ENCODE results near the gene KIAA1586.

The KIAA1586 gene

GRCh38 chr6:57026001-57026400 is 20.5 kb upstream of the KIAA1586 start:
- no peak for TF ChIP-seq CTCF (conservative IDR thresholded peaks at IDR 0.05; ENCODE audit: low read depth)
- CTCF ChIA-PET, result interaction anchor here (0.7 kb wide), 1 partner anchor 121 kb away, joined by 3 read pairs; no protein-coding TSS in a partner anchor
- POLR2A ChIA-PET (ENCODE audit: low non-redundant PET), result no interaction called here
- DNase-seq (ENCODE audit: low spot score), result no peak
- no peak overlapping the region for H3K27ac ChIP-seq

GRCh38 chr6:57027301-57027700 is 19.2 kb upstream of the KIAA1586 start:
- no peak for TF ChIP-seq CTCF (conservative IDR thresholded peaks at IDR 0.05; ENCODE audit: low read depth)

GRCh38 chr6:57029213-57029612 is 17.3 kb upstream of the KIAA1586 start:
- ChIA-PET POLR2A (ENCODE audit: low non-redundant PET) (no interaction called here), CTCF (interaction anchor here (0.9 kb wide), 1 partner anchor 595 kb away, joined by 4 read pairs; no protein-coding TSS in a partner anchor)
- no peak for DNase-seq (ENCODE audit: low spot score)
- TF ChIP-seq CTCF (conservative IDR thresholded peaks at IDR 0.05; ENCODE audit: low read depth), result no peak
- no peak overlapping the region for H3K27ac ChIP-seq

More at GRCh38 chr6:57027301-57027700, 19.2 kb upstream of the KIAA1586 start:
- ChIA-PET CTCF (interaction anchor here (0.7 kb wide), 1 partner anchor 240 kb away, joined by 3 read pairs; no protein-coding TSS in a partner anchor), POLR2A (ENCODE audit: low non-redundant PET) (no interaction called here)
- no peak for DNase-seq (ENCODE audit: low spot score)
- no peak overlapping the region for H3K27ac ChIP-seq

- ChIA-PET CTCF (no interaction called here), POLR2A (ENCODE audit: low non-redundant PET) (no interaction called here)
- no peak for DNase-seq (ENCODE audit: low spot score)
Measured at GRCh38 chr6:57033228-57033627, 13.3 kb upstream of the KIAA1586 start.

GRCh38 chr6:57035549-57035948 is 10.9 kb upstream of the KIAA1586 start:
- CTCF ChIA-PET, result no interaction called here
- TF ChIP-seq CTCF (conservative IDR thresholded peaks at IDR 0.05; ENCODE audit: low read depth), result no peak
- DNase-seq (ENCODE audit: low spot score), result no peak
- H3K27ac ChIP-seq, result no peak overlapping the region
- POLR2A ChIA-PET (ENCODE audit: low non-redundant PET), result no interaction called here

More at GRCh38 chr6:57033228-57033627, 13.3 kb upstream of the KIAA1586 start:
- H3K27ac ChIP-seq, result no peak overlapping the region
- no peak for TF ChIP-seq CTCF (conservative IDR thresholded peaks at IDR 0.05; ENCODE audit: low read depth)

- DNase-seq (ENCODE audit: low spot score), result no peak
- CTCF ChIA-PET, result no interaction called here
- no peak for TF ChIP-seq CTCF (conservative IDR thresholded peaks at IDR 0.05; ENCODE audit: low read depth)
- H3K27ac ChIP-seq, result no peak overlapping the region
- POLR2A ChIA-PET (ENCODE audit: low non-redundant PET), result no interaction called here
Measured at GRCh38 chr6:57038906-57039305, 7.6 kb upstream of the KIAA1586 start.

Measured in RWPE1 (cell line).